Hindlimb muscle (tissue), 1 donor: ENCODE results near the gene TMEM18. TPM values are rescaled to one million over a fixed set of nuclear protein-coding genes. Genes with fewer than 3 reads are reported as not detected.

Experiments
- DNase-seq: peaks from one replicate; pipeline ENCODE4 v3.0.0-alpha.2; 2013
- polyA plus RNA-seq: library from polyadenylated mRNA; unstranded; fragments of 120-200 nt; gene quantifications from one replicate; pipeline ENCODE4 v1.2.1, GENCODE V29; 2013; ENCODE audit not compliant: insufficient read length

TMEM18 gene
- polyA plus RNA-seq, 1 donor: 47.0 TPM

- DNase-seq: no peak
These were observed 26.6 kb downstream of the TMEM18 start for GRCh38 chr2:650343-651310.

GRCh38 chr2:649426-650342 is 27.5 kb downstream of the TMEM18 start:
- DNase-seq: no peak

GRCh38 chr2:648476-649424 is 28.5 kb downstream of the TMEM18 start:
- no peak for DNase-seq

- DNase-seq: no peak
These were observed 29.4 kb downstream of the TMEM18 start for GRCh38 chr2:647691-648231.

GRCh38 chr2:647003-647560 is 30.1 kb downstream of the TMEM18 start:
- no peak for DNase-seq

- DNase-seq: no peak
These were observed 32.3 kb downstream of the TMEM18 start for GRCh38 chr2:644871-645270.

GRCh38 chr2:643761-644160 is 33.4 kb downstream of the TMEM18 start:
- no peak for DNase-seq

GRCh38 chr2:643334-643733 is 33.9 kb downstream of the TMEM18 start:
- DNase-seq: no peak

- no peak for DNase-seq
These were observed 35.1 kb downstream of the TMEM18 start for GRCh38 chr2:641872-642815.

GRCh38 chr2:641164-641871 is 35.9 kb downstream of the TMEM18 start:
- no peak for DNase-seq

GRCh38 chr2:639703-640102 is 37.5 kb downstream of the TMEM18 start:
- no peak for DNase-seq

- no peak for DNase-seq
These were observed 39.4 kb downstream of the TMEM18 start for GRCh38 chr2:637804-638203.

GRCh38 chr2:637406-637776 is 39.8 kb downstream of the TMEM18 start:
- no peak for DNase-seq

- DNase-seq: peak; percentile 78
These were observed 40.4 kb downstream of the TMEM18 start for GRCh38 chr2:636641-637405.

- DNase-seq: no peak
These were observed 41.3 kb downstream of the TMEM18 start for GRCh38 chr2:635687-636621.

GRCh38 chr2:634636-635388 is 42.4 kb downstream of the TMEM18 start:
- no peak for DNase-seq

- no peak for DNase-seq
These were observed 43.2 kb downstream of the TMEM18 start for GRCh38 chr2:634041-634440.
